Bronchial epithelial cell (primary cell): Measurements from ENCODE around the gene CDC42BPA. TPM values are rescaled to one million over a fixed set of nuclear protein-coding genes. Genes with fewer than 3 reads are reported as not detected.

ENCODE experiments used
- DNase-seq: peaks from one replicate; pipeline ENCODE4 v3.0.0-alpha.2; 2010; ENCODE audit warnings: low read depth
- FAIRE-seq: peaks from 2 replicates; lab custom pipeline; 2011; peaks lifted over from hg19 to GRCh38; lab: Jason Lieb, UNC
- H3K27me3 ChIP-seq: 2 replicates; pipeline ENCODE4 v1.5.1; 2011; ENCODE audit warnings: low read length; ENCODE audit not compliant: control insufficient read depth, insufficient read depth
- H3K36me3 ChIP-seq: 2 replicates; pipeline ENCODE4 v1.5.1; 2011; ENCODE audit warnings: low read length; ENCODE audit not compliant: control insufficient read depth, insufficient read depth
- H3K4me3 ChIP-seq: 2 replicates; pipeline ENCODE4 v1.5.1; 2011; ENCODE audit warnings: mild to moderate bottlenecking, low read depth, low read length, control low read depth
- CTCF ChIP-seq: IDR thresholded peaks from 2 replicates; pipeline ENCODE4 v1.5.1; 2011; ENCODE audit warnings: mild to moderate bottlenecking, moderate library complexity, low read length, control low read depth, inconsistent platforms; ENCODE audit not compliant: insufficient read depth, severe bottlenecking
- total RNA-seq: library from RNA; depleted of rRNA; stranded (reverse); fragments of >200 nt; gene quantifications from 2 replicates; pipeline ENCODE4 v1.2.1, GENCODE V29; 2014

Gene CDC42BPA
- total RNA-seq, 1 donor from 2014 or later = 25.8 TPM

- H3K36me3 ChIP-seq = no peaks in the 10 kb centered on the region
- no peak for TF ChIP-seq CTCF
- no peak for DNase-seq
- no peak for FAIRE-seq
- H3K27me3 ChIP-seq = no peaks in the 10 kb centered on the region
- no peak overlapping the region for H3K4me3 ChIP-seq
Measured at GRCh38 chr1:227170361-227171166, 147.7 kb downstream of the CDC42BPA start.

- no peak for TF ChIP-seq CTCF
- DNase-seq (no peak), FAIRE-seq (no peak)
- no peaks in the 10 kb centered on the region for H3K36me3 ChIP-seq
- H3K4me3 ChIP-seq = no peak overlapping the region
- H3K27me3 ChIP-seq = no peaks in the 10 kb centered on the region
Measured at GRCh38 chr1:227169343-227169742, 148.9 kb downstream of the CDC42BPA start.

GRCh38 chr1:227167276-227168101 is 150.8 kb downstream of the CDC42BPA start:
- TF ChIP-seq CTCF = no peak
- H3K36me3 ChIP-seq = no peaks in the 10 kb centered on the region
- no peak overlapping the region for H3K4me3 ChIP-seq
- FAIRE-seq = no peak
- no peaks in the 10 kb centered on the region for H3K27me3 ChIP-seq
- no peak for DNase-seq

- H3K27me3 ChIP-seq = no peaks in the 10 kb centered on the region
- no peak for FAIRE-seq
- no peak for DNase-seq
- no peak for TF ChIP-seq CTCF
- H3K4me3 ChIP-seq = no peak overlapping the region
- no peaks in the 10 kb centered on the region for H3K36me3 ChIP-seq
Measured at GRCh38 chr1:227166559-227166958, 151.7 kb downstream of the CDC42BPA start.

- H3K27me3 ChIP-seq = no peaks in the 10 kb centered on the region
- no peak for FAIRE-seq
- TF ChIP-seq CTCF = no peak
Measured at GRCh38 chr1:227161470-227161869, 156.8 kb downstream of the CDC42BPA start.

More at GRCh38 chr1:227161470-227161869, 156.8 kb downstream of the CDC42BPA start:
- Histone ChIP-seq H3K36me3 (no peaks in the 10 kb centered on the region), H3K4me3 (no peak overlapping the region)
- no peak for DNase-seq
